Keratinocyte (primary cell): ENCODE results near the gene PDE6D.

ENCODE experiments used
- CTCF ChIP-seq, 3 experiments: IDR thresholded peaks in 1 of 3; conservative IDR thresholded peaks in 1 of 3; optimal IDR thresholded peaks in 1 of 3; 2 replicates in 2 of 3; 3 replicates in 1 of 3; pipeline versions ENCODE3 to v1.5.1; 2011; ENCODE audit warnings: low read length in 3 of 3, mild to moderate bottlenecking in 3 of 3, moderate library complexity in 2 of 3, control low read depth in 1 of 3, inconsistent platforms in 1 of 3; ENCODE audit not compliant: insufficient read depth in 2 of 3; ENCODE audit errors: extremely low read depth in 1 of 3
- EZH2 ChIP-seq: IDR thresholded peaks from one replicate; pipeline ENCODE4 v1.6.1; 2012; ENCODE audit warnings: inconsistent platforms, mild to moderate bottlenecking, low read length, moderate library complexity

GRCh38 chr2:231707625-231707926, 73.5 kb downstream of the PDE6D start:
- TF ChIP-seq CTCF (optimal IDR thresholded peaks at IDR 0.05 in 1 of 3, IDR thresholded peaks at IDR 0.05 in 1 of 3, conservative IDR thresholded peaks at IDR 0.05 in 1 of 3; ENCODE audit: extremely low read depth in 1 of 3, insufficient read depth in 2 of 3, low read length in 3 of 3), result no peak
- no peak for TF ChIP-seq EZH2
